Ovary (tissue), 3 donors: ENCODE results near the gene TTLL9.

ENCODE experiments used
- CTCF ChIP-seq, 3 donors: fragments of 450-650 bp in 2 of 3; fragments of 200-600 bp in 1 of 3; IDR thresholded peaks; one replicate each; pipeline versions ENCODE4 v1.5.1 to v1.8.0; 2016 to 2022; ENCODE audit warnings: antibody characterized with exemption in 3 of 3, mild to moderate bottlenecking in 1 of 3
- EP300 ChIP-seq: sonication (generic); formaldehyde crosslinking; IDR thresholded peaks from one replicate; pipeline ENCODE4 v1.6.1; 2017; ENCODE audit warnings: antibody characterized with exemption
- POLR2A ChIP-seq: fragments of 450-650 bp; IDR thresholded peaks from one replicate; pipeline ENCODE4 v1.6.1; 2017; ENCODE audit warnings: antibody characterized with exemption, mild to moderate bottlenecking, moderate library complexity
- donor health status: DM: no; HTN: no; CAD: no.

- TF ChIP-seq CTCF (IDR thresholded peaks at IDR 0.05) = no peak
- no peak for TF ChIP-seq POLR2A
- TF ChIP-seq EP300 = no peak
Observed at GRCh38 chr20:31949877-31950646, 79.6 kb downstream of the TTLL9 start.
